ENCODE measurements around the gene FIS1.

GRCh38 chr7:101273206-101273605 lies 28.3 kb upstream of the FIS1 start:
- no peak for TF ChIP-seq EZH2 (IDR thresholded peaks at IDR 0.05; ENCODE audit: borderline replicate concordance, insufficient read depth, low read length, poor library complexity, severe bottlenecking)
- TF ChIP-seq CTCF (IDR thresholded peaks at IDR 0.05; ENCODE audit: poor library complexity, severe bottlenecking), result no peak
